Activated CD4-positive, alpha-beta T cell treated with anti-CD3 and anti-CD28 coated beads for 36 hours (primary cell): ENCODE measurements around the gene BCAP31. TPM values are rescaled to one million over a fixed set of nuclear protein-coding genes. Genes with fewer than 3 reads are reported as not detected.

Source experiments
- total RNA-seq, 2 experiments: library from RNA; stranded (reverse); gene quantifications; one replicate each; pipeline ENCODE4 v1.2.3, GENCODE V29; 2021

The BCAP31 gene
- total RNA-seq, 2 experiments from 2014 or later = 78.0 to 106 TPM

Other genes starting within 250 kb of the BCAP31 start
- gene BGN, start 229.4 kb downstream of the BCAP31 start, total RNA-seq = not detected
- not detected for gene ATP2B3, start 206.7 kb downstream of the BCAP31 start, total RNA-seq
- 10 to 100 TPM; 13.9 to 14.7 TPM for gene CCNQ, start 125.2 kb downstream of the BCAP31 start, total RNA-seq
- under 1 TPM; 0.12 to 0.14 TPM for gene DUSP9, start 77.2 kb downstream of the BCAP31 start, total RNA-seq
- gene PNCK, start 50.6 kb downstream of the BCAP31 start, total RNA-seq = under 1 TPM; 0.30 to 0.71 TPM
- under 1 TPM; 0.39 to 0.58 TPM for gene SLC6A8, start 36.5 kb downstream of the BCAP31 start, total RNA-seq
- 1 to 10 TPM; 4.5 to 4.8 TPM for gene ABCD1, start 469 bp upstream of the BCAP31 start, total RNA-seq
- gene PLXNB3, start 39.9 kb upstream of the BCAP31 start, total RNA-seq = 1 to 10 TPM; 1.6 to 2.4 TPM
- gene SRPK3, start 56.7 kb upstream of the BCAP31 start, total RNA-seq = not detected
- 10 to 100 TPM; 48.8 to 62.4 TPM for gene IDH3G, start 70.0 kb upstream of the BCAP31 start, total RNA-seq
- gene SSR4, start 70.3 kb upstream of the BCAP31 start, total RNA-seq = 100 to 1,000 TPM; 124 to 146 TPM
- 1 to 10 TPM; 2.4 to 4.3 TPM for gene PDZD4, start 106.2 kb upstream of the BCAP31 start, total RNA-seq
- under 1 TPM; 0.47 to 0.57 TPM for gene L1CAM, start 161.8 kb upstream of the BCAP31 start, total RNA-seq
- not detected for gene AVPR2, start 180.3 kb upstream of the BCAP31 start, total RNA-seq
- gene ARHGAP4, start 201.9 kb upstream of the BCAP31 start, total RNA-seq = 100 to 1,000 TPM; 130 to 135 TPM
- gene NAA10, start 210.7 kb upstream of the BCAP31 start, total RNA-seq = 100 to 1,000 TPM; 108 to 115 TPM
- gene RENBP, start 220.3 kb upstream of the BCAP31 start, total RNA-seq = 1 to 10 TPM; 6.0 to 8.1 TPM
- gene HCFC1, start 247.4 kb upstream of the BCAP31 start, total RNA-seq = 100 to 1,000 TPM in 1 of 2 experiments, 10 to 100 TPM in 1; 99.5 to 147 TPM
- 1 to 10 TPM; 4.4 to 5.4 TPM for gene TMEM187, start 248.4 kb upstream of the BCAP31 start, total RNA-seq